Measurements from ENCODE around the gene ETV3L.

- TF ChIP-seq YY1 (IDR thresholded peaks at IDR 0.05; ENCODE audit: insufficient read depth, insufficient read length): no peak
- no peak for TF ChIP-seq SUZ12 (IDR thresholded peaks at IDR 0.05; ENCODE audit: extremely low read depth, insufficient read depth, insufficient read length)
These were observed 48.8 kb downstream of the ETV3L start for GRCh38 chr1:157050836-157051235.

Data from NT2/D1 (cell line).